Activated CD4-positive, alpha-beta T cell treated with anti-CD3 and anti-CD28 coated beads for 36 hours (primary cell): ENCODE results near the gene BCAS1. TPM values are rescaled to one million over a fixed set of nuclear protein-coding genes. Genes with fewer than 3 reads are reported as not detected.

ENCODE experiments used
- ATAC-seq: fragments of 200-7000 bp; cut with Tn5 transposase; one replicate; pipeline ENCODE4 v1.10.0; 2021; ENCODE audit warnings: mild to moderate bottlenecking, moderate library complexity
- CTCF ChIA-PET: fragments of 350-600 bp; sonication (Branson Sonifier 250); formaldehyde crosslinking; loops from one replicate; lab custom pipeline; 2021; ENCODE audit warnings: antibody characterized with exemption; lab: Charles Lee
- POLR2A ChIA-PET: fragments of 350-600 bp; sonication (Branson Sonifier 250); formaldehyde crosslinking; loops from one replicate; lab custom pipeline; 2021; ENCODE audit warnings: antibody characterized with exemption, inconsistent platforms; lab: Charles Lee
- DNase-seq: peaks from one replicate; pipeline ENCODE4 v3.0.0-alpha.2; 2020
- H3K27ac Mint-ChIP-seq: one replicate; pipeline ENCODE4 v1.8.0; 2021; ENCODE audit warnings: mixed read lengths
- H3K27me3 Mint-ChIP-seq: one replicate; pipeline ENCODE4 v1.8.0; 2021; ENCODE audit warnings: mixed read lengths
- H3K36me3 Mint-ChIP-seq: one replicate; pipeline ENCODE4 v1.8.0; 2021; ENCODE audit warnings: low read depth, mixed read lengths
- H3K4me1 Mint-ChIP-seq: one replicate; pipeline ENCODE4 v1.8.0; 2021; ENCODE audit warnings: mixed read lengths
- H3K4me3 Mint-ChIP-seq: one replicate; pipeline ENCODE4 v1.8.0; 2021; ENCODE audit warnings: mild to moderate bottlenecking, moderate library complexity, mixed read lengths
- H3K9me3 Mint-ChIP-seq: one replicate; pipeline ENCODE4 v1.8.0; 2021; ENCODE audit warnings: low read depth, mixed read lengths
- intact Hi-C, 2 experiments: fragments of 100-400 bp; cut with DNase I in 1 of 2; cut with micrococcal nuclease in 1 of 2; formaldehyde crosslinking; loops; one replicate each; pipeline versions ENCODE4 v1.14.2 to v1.15.1; 2022 to 2024; cut with DNase I, micrococcal nuclease
- total RNA-seq, 2 experiments: library from RNA; stranded (reverse); gene quantifications; one replicate each; pipeline ENCODE4 v1.2.3, GENCODE V29; 2021

Gene BCAS1, protein sequence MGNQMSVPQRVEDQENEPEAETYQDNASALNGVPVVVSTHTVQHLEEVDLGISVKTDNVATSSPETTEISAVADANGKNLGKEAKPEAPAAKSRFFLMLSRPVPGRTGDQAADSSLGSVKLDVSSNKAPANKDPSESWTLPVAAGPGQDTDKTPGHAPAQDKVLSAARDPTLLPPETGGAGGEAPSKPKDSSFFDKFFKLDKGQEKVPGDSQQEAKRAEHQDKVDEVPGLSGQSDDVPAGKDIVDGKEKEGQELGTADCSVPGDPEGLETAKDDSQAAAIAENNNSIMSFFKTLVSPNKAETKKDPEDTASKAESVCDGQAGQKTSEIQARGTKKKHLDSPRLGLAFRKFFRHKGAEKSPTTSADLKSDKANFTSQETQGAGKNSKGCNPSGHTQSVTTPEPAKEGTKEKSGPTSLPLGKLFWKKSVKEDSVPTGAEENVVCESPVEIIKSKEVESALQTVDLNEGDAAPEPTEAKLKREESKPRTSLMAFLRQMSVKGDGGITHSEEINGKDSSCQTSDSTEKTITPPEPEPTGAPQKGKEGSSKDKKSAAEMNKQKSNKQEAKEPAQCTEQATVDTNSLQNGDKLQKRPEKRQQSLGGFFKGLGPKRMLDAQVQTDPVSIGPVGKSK
- under 1 TPM; 0.09 to 0.14 TPM for total RNA-seq

DNA sequence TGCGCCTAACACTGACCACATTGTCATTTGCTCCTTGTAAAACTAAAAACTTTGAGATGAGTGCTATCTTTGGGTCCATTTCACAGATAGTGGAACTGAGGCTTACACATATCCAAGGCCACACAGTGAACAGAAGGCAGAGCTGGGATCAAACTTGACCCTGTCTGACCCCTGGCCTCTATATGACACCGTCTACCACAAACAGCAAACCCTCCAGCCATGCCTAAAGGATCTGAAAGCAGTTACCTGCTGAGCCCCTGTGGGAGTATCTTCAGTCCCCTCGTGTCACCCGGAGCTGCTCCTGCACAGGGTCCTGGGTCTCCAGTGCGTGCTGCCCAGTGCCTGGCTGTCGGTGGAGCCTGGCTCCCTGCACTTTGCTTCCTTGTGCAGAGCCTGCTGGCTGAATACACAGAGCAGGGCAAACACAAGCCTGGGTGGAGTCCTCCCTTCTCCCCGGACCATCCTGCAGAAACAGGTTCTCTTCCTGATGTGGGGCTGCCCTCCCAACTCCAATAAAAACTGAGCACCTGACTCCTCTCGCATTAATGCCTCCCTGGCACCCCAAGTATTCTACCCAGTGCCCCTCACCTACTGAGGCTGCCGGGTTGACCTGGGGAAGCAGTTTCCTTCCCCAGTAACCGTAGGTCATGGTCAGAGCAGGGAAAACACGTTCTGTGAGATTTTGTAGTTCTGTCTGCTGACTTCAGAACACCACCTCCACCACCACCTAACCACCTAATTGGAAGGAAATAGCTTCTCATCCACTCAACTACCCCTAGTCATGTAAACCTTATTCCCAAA lies at the start of gene BCAS1:
BCAS1 (minus strand) TSS at position 408 of the 801 bp plus-strand sequence. CDS start 11,876 bp downstream, outside the sequence.
- intact Hi-C loops, result no loop called here
- CTCF ChIA-PET, result interaction anchor here (0.5 kb wide), 1 partner anchor 45 kb away, joined by 5 read pairs; no protein-coding TSS in a partner anchor
- H3K4me1 Mint-ChIP-seq, result no peaks in the 10 kb centered on the region
- POLR2A ChIA-PET, result interaction anchor here (0.5 kb wide), 1 partner anchor 982 kb away, joined by 7 read pairs; no protein-coding TSS in a partner anchor
- no peaks in the 10 kb centered on the region for H3K9me3 Mint-ChIP-seq
- no peak for DNase-seq
- no peak within 1 kb of the TSS for H3K4me3 Mint-ChIP-seq
- no peaks in the 10 kb centered on the region for H3K27me3 Mint-ChIP-seq
- H3K27ac Mint-ChIP-seq, result no peak within 1 kb of the TSS
- ATAC-seq, result no peak
- H3K36me3 Mint-ChIP-seq, result no peaks in the 10 kb centered on the region

DNA sequence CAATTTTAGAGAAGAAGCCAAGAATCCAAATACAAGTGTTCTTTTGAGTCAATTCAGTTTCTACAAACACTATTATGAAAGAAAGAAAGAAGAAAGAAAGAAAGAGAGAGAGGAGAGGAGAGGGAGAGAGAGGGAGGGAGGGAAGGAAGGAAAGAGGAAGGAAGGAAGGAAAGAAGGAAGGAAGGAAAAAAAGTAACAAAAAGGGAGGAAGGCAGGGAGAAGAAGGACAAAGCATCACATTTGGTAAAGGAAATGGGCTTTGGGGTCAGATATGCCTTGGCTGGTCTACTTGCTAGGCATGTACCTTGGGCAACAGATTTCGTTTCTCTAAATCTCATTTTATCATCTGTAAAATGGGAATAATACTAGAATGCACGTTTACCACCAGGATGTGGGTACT lies 49.4 kb upstream of the BCAS1 start:
- Mint-ChIP-seq H3K9me3 (no peaks in the 10 kb centered on the region), H3K27me3 (no peaks in the 10 kb centered on the region), H3K4me3 (no peak overlapping the region), H3K27ac (no peak overlapping the region), H3K36me3 (no peaks in the 10 kb centered on the region), H3K4me1 (no peaks in the 10 kb centered on the region)
- ATAC-seq (no peak), DNase-seq (no peak)
- intact Hi-C loops, result no loop called here
- ChIA-PET CTCF (no interaction called here), POLR2A (interaction anchor here (0.6 kb wide), 1 partner anchor 350 kb away, joined by 4 read pairs; no protein-coding TSS in a partner anchor)

DNA sequence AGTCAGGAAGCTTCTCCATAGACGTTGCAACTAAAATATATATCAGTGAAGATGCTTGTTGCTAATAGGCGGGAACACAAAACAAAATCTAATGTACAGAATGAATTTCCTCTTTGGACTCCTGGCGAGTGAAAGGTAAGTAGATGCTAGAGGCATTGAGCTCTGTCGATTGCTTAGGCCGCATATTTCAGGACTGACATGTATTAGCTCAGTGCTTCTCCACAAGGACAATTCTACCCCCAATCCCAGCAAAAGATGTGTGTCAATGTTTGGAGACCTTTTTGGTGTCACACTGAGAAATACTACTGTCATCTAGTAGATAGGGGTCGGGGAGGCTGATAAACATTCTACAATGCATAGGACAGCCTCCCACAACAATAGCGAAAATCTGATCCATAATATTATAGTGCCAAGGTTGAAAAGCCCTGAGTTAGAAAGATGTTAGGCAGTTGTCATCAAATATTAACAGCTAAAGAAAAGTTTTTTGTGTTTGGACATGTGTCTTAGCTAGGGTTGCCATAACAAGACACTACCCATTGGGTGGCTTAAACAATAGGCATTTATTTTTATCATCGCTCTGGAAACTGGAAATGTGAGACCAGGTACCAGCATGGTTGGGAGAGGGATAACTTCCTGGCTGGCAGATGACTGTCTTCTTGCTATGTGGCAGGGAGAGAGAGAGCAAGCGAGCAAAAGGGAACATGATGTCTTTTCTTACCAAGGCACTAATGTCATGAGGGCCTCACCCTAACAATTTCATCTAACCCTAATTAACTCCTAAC lies 48.0 kb upstream of the BCAS1 start:
- intact Hi-C loops, result no loop called here
- H3K4me3 Mint-ChIP-seq, result no peak overlapping the region
- no peak overlapping the region for H3K27ac Mint-ChIP-seq
- DNase-seq (no peak), ATAC-seq (no peak)
- no peaks in the 10 kb centered on the region for H3K4me1 Mint-ChIP-seq
- H3K27me3 Mint-ChIP-seq, result peaks cover 6% of the 10 kb centered on the region
- ChIA-PET POLR2A (no interaction called here), CTCF (interaction anchor here (1.3 kb wide), 1 partner anchor 14 kb away, joined by 4 read pairs; no protein-coding TSS in a partner anchor)
- no peaks in the 10 kb centered on the region for H3K9me3 Mint-ChIP-seq
- H3K36me3 Mint-ChIP-seq, result no peaks in the 10 kb centered on the region

DNA sequence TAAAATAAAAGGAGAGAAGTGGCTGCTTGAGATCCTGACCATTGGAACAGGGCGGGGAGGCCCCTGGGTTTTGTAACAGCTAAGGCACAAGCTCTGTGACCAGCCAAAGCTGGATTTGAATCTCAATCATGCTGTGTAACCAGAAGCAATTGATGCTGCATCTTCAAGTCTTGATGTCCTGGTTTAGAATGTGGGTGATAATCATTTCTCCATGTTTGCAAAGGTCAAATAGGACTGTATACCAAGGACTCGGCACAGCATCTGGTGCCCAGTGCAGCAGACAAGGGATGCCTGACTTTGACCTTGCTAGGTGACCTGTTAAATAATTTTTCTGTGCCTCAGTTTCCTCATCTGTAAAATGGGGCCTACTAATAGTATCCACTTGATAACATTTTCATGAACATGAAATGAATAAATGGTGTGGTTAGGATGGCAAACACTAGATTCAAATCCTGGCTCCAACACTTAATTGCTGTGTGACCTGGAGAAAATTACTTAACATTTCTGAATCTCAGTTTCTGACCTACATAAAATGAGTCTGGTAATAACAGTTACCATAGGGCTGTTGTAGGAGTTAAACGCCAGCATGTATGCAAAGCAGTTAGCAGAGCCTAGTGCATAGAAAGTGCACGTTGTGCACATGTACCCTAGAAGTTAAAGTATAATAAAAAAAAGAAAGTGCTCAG lies 46.3 kb upstream of the BCAS1 start:
- ChIA-PET CTCF (interaction anchor here (0.6 to 2.2 kb wide), 4 partner anchors 10 to 399 kb away, joined by 3 to 13 read pairs (median 3); no protein-coding TSS in a partner anchor), POLR2A (no interaction called here)
- Mint-ChIP-seq H3K27ac (no peak overlapping the region), H3K9me3 (no peaks in the 10 kb centered on the region), H3K4me3 (no peak overlapping the region), H3K27me3 (peaks cover 6% of the 10 kb centered on the region), H3K36me3 (no peaks in the 10 kb centered on the region), H3K4me1 (no peaks in the 10 kb centered on the region)
- DNase-seq, result no peak
- ATAC-seq, result no peak
- intact Hi-C loops, result no loop called here

DNA sequence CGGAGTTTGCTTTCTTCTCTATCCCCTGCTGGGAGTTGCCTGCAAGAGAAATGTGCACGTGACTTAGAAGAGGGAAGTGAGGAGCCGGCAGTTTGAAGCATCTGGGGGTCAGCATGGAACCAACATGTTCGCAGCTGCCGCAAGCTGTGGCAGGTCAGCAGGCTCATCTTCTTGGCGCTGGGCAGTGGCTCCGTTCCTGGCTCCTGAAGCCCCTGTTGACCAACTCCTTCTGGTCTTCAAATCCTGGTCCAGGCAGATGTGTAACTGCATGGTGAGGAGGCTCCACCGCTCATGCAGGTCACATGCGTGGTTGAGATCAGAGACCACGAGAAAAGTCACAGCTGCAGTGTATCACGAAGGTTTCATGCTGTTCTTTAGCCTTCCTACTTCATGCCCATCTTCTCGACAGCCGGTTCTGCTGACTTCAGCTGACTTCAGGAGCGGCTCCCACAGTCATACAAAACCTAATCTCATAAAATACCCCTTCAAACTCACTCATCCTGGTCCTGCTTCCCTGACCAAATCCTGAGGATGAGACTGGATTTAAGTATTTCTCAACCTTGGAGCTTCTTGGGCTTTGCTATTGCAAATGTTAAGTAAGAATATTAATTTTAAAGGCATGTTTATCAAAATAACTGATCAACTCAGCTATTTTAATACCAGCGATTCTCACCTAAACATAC lies 44.9 kb upstream of the BCAS1 start:
- Mint-ChIP-seq H3K4me3 (no peak overlapping the region), H3K4me1 (no peaks in the 10 kb centered on the region), H3K36me3 (no peaks in the 10 kb centered on the region), H3K9me3 (no peaks in the 10 kb centered on the region), H3K27me3 (peaks cover 6% of the 10 kb centered on the region), H3K27ac (no peak overlapping the region)
- POLR2A ChIA-PET, result no interaction called here
- ATAC-seq (no peak), DNase-seq (no peak)
- CTCF ChIA-PET, result interaction anchor here (0.5 to 2.2 kb wide), 6 partner anchors 9 to 750 kb away, joined by 3 to 13 read pairs (median 3); no protein-coding TSS in a partner anchor
- intact Hi-C loops, result no loop called here

DNA sequence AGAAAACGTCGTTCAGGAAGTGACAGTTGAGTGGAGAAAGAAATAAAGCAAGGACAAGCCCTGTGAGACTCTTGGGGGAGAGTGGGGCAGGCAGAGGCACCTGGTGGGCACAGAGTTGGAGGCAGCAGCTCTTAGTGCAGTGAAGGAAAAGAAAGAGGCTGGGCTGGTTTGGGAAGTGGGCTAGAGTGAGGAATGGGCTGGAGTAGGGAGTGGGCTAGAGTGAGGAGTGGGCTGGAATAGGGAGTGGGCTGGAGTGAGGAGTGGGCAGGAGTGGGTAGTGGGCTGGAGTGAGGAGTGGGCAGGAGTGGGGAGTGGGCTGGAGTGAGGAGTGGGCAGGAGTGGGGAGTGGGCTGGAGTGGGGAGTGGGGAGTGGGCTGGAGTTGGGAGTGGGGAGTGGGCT lies 43.7 kb upstream of the BCAS1 start:
- Mint-ChIP-seq H3K4me3 (no peak overlapping the region), H3K27me3 (peaks cover 6% of the 10 kb centered on the region), H3K9me3 (no peaks in the 10 kb centered on the region), H3K4me1 (no peaks in the 10 kb centered on the region), H3K27ac (no peak overlapping the region), H3K36me3 (no peaks in the 10 kb centered on the region)
- no peak for DNase-seq
- intact Hi-C loops, result no loop called here
- no peak for ATAC-seq
- ChIA-PET CTCF (interaction anchor here (0.7 to 2.2 kb wide), 2 partner anchors 10 to 13 kb away, joined by 3 to 13 read pairs; no protein-coding TSS in a partner anchor), POLR2A (no interaction called here)

DNA sequence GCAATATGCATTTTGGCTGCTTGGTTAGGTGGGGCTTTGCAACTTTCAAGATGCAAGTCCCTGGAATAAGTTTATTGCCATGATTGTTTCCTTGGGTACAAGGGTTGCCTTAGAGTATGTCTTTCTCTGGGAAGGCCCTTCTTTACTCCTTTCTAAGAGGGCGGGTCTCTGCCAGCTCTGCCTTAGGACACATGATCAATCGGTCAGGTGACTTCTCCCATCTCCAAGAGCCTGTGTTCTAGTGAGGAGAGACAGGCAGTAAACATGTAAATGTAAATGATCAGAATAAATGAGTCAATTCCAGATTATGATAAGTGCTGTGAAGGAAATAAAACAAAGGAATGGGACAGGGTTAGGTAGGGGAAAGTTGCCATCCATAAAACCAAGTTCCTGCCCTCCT lies 43.2 kb upstream of the BCAS1 start:
- POLR2A ChIA-PET, result no interaction called here
- no peak for DNase-seq
- intact Hi-C loops, result no loop called here
- ATAC-seq, result no peak
- Mint-ChIP-seq H3K27ac (no peak overlapping the region), H3K4me1 (no peaks in the 10 kb centered on the region), H3K27me3 (peaks cover 6% of the 10 kb centered on the region), H3K4me3 (no peak overlapping the region), H3K9me3 (no peaks in the 10 kb centered on the region), H3K36me3 (no peaks in the 10 kb centered on the region)
- CTCF ChIA-PET, result no interaction called here

DNA sequence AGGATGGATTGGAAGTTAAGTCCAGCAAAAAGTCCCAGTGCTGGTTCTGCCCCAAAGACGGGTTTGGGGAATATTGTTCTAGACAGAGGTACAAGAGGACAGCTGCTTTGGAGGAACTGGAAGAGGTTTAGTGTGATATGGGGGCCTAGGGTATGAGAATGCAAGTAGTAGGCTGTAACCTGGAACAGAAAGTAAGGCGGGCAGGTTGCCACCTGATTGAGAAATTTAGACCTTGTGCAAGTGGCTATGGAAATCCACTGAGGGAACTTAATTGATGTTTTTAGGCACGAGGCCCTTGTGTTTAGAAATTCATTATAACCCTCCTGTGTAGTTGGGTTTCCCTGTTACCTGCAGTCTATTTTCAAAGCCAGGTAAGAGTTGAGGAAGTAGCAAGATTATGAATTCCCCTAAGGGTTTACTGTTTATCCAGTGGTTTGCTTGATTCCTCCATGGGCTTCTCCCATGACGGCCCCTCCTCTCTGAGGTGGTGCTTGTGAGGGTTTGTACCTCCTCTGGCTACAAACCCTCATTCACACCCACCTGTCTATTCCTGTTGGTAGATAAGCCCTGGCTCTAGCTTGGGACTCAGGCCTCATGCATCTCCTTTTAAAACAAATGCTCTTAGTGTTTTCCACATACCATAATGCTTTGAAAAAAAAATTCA lies 42.0 kb upstream of the BCAS1 start:
- no peak for ATAC-seq

DNA sequence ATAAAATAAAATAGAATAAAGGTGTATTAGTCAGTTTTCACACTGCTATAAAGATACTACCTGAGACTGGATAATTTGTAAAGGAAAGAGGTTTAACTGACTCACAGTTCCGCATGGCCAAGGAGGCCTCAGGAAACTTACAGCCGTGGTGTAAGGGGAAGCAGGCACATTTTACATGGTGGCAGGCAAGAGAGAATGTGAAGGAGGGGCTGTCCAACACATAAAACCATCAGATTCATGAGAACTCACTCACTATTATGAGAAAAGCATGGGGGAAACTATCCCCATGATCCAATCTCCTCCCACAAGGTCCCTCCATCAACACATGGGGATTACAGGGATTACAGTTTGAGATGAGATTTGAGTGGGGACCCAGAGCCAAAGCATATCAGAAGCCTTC lies 41.1 kb upstream of the BCAS1 start:
- ATAC-seq (no peak), DNase-seq (no peak)
- CTCF ChIA-PET, result no interaction called here
- POLR2A ChIA-PET, result no interaction called here
- no peaks in the 10 kb centered on the region for H3K36me3 Mint-ChIP-seq
- no peaks in the 10 kb centered on the region for H3K4me1 Mint-ChIP-seq
- peaks cover 9% of the 10 kb centered on the region for H3K27me3 Mint-ChIP-seq
- no peak overlapping the region for H3K27ac Mint-ChIP-seq
- no peaks in the 10 kb centered on the region for H3K9me3 Mint-ChIP-seq
- no peak overlapping the region for H3K4me3 Mint-ChIP-seq
- intact Hi-C loops, result no loop called here

More for the DNA sequence above, 42.0 kb upstream of the BCAS1 start:
- intact Hi-C loops, result no loop called here
- H3K27ac Mint-ChIP-seq, result no peak overlapping the region
- no peak for DNase-seq
- no peaks in the 10 kb centered on the region for H3K4me1 Mint-ChIP-seq
- H3K36me3 Mint-ChIP-seq, result no peaks in the 10 kb centered on the region
- POLR2A ChIA-PET, result no interaction called here
- peaks cover 6% of the 10 kb centered on the region for H3K27me3 Mint-ChIP-seq
- CTCF ChIA-PET, result no interaction called here
- H3K9me3 Mint-ChIP-seq, result no peaks in the 10 kb centered on the region
- no peak overlapping the region for H3K4me3 Mint-ChIP-seq
